ACC112 (cell line): ENCODE data around the gene ZNF215.

Experiments used
- H2AFZ ChIP-seq: fragments of 200-600 bp; sonication (generic); one replicate; pipeline ENCODE4 v1.6.0; 2017; ENCODE audit warnings: antibody characterized with exemption, low read length; ENCODE audit not compliant: unreplicated experiment
- H3K27ac ChIP-seq: fragments of 200-600 bp; sonication (generic); 2 replicates; pipeline ENCODE4 v1.5.1; 2014; ENCODE audit warnings: low read depth, mild to moderate bottlenecking, antibody characterized with exemption, low read length, moderate library complexity
- H3K27me3 ChIP-seq: fragments of 200-600 bp; sonication (generic); 2 replicates; pipeline ENCODE4 v1.6.1; 2014; ENCODE audit warnings: mild to moderate bottlenecking, antibody characterized with exemption, low read length, moderate library complexity, mixed read lengths; ENCODE audit not compliant: insufficient read depth
- H3K36me3 ChIP-seq: fragments of 200-600 bp; sonication (generic); 2 replicates; pipeline ENCODE4 v1.6.1; 2016; ENCODE audit warnings: mild to moderate bottlenecking, antibody characterized with exemption, low read length, moderate library complexity, mixed read lengths; ENCODE audit not compliant: insufficient read depth
- H3K4me1 ChIP-seq: fragments of 200-600 bp; sonication (generic); one replicate; pipeline ENCODE4 v1.6.1; 2016; ENCODE audit warnings: low read length, mixed read lengths; ENCODE audit not compliant: insufficient read depth, unreplicated experiment, control insufficient read depth
- H3K4me3 ChIP-seq: fragments of 200-600 bp; sonication (generic); 2 replicates; pipeline ENCODE4 v1.5.1; 2014; ENCODE audit warnings: mild to moderate bottlenecking, low read depth, low read length
- H3K79me2 ChIP-seq: fragments of 200-600 bp; sonication (generic); one replicate; pipeline ENCODE4 v1.6.0; 2016; ENCODE audit warnings: low read length; ENCODE audit not compliant: control insufficient read depth, unreplicated experiment, insufficient read depth

Gene ZNF215

GRCh38 chr11:6992026-6992425, 65.8 kb downstream of the ZNF215 start:
- 0 out of 2 replicates have a peak overlapping the region, but pooled peaks have one; percentile 30 for H3K4me3 ChIP-seq
- peak overlapping the region; percentile 31; the same call in 1 of the 2 replicates for H3K27ac ChIP-seq
- H3K36me3 ChIP-seq, result no peaks in the 10 kb centered on the region
- H3K79me2 ChIP-seq, result no peaks in the 10 kb centered on the region
- H3K27me3 ChIP-seq, result no peaks in the 10 kb centered on the region
- H3K4me1 ChIP-seq, result peaks cover 15% of the 10 kb centered on the region
- H2AFZ ChIP-seq, result peak overlapping the region; percentile 33

GRCh38 chr11:6992457-6993417, 66.5 kb downstream of the ZNF215 start:
- Histone ChIP-seq H3K27ac (peak overlapping the region; percentile 31; the same call in 1 of the 2 replicates), H2AFZ (peak overlapping the region; percentile 33), H3K4me3 (0 out of 2 replicates have a peak overlapping the region, but pooled peaks have one; percentile 30)

DNA sequence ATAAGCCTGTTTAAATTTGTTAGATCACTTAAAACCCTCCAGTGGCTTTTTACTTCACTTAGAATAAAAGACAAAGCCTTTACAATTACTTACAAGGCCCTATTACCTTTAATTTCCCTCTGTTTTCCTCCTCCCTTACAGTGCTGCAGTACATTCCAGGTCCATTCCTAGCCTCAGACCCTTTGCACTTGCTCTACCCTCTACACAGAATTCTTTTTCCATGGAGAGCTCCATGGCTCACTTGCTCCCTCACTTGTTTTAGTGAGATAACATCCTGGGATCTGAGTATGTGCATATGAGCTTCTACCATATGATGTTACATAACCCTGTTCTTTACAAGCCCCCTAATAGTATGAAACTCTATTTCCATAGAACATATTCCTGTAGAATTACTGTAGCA, 69.5 kb downstream of the ZNF215 start:
- Histone ChIP-seq H3K27ac (no peak overlapping the region), H3K4me3 (no peak overlapping the region), H3K27me3 (no peaks in the 10 kb centered on the region), H3K36me3 (no peaks in the 10 kb centered on the region), H3K4me1 (peaks cover 15% of the 10 kb centered on the region), H3K79me2 (no peaks in the 10 kb centered on the region), H2AFZ (no peak overlapping the region)

More at GRCh38 chr11:6992457-6993417, 66.5 kb downstream of the ZNF215 start:
- H3K36me3 ChIP-seq, result no peaks in the 10 kb centered on the region
- H3K79me2 ChIP-seq, result no peaks in the 10 kb centered on the region
- H3K27me3 ChIP-seq, result no peaks in the 10 kb centered on the region
- peaks cover 15% of the 10 kb centered on the region for H3K4me1 ChIP-seq

DNA sequence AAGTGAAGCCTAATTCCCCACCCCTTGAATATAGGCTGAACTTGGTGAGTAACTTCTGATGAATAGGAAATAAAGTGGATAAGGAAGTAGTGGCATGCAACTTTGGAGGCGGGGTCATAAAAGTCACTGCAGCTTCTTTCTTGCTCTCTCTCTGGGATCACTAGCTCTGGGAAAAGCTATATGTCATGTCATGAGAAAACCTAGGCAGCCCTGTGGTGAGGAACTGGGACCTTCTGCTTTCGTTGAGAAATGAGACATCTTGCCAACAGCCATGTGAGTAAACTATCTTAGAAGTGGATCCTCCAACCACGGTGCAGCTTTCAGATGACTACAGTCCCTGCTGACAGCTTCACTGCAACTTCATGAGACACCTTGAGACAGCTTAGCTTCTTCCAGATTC, 78.3 kb downstream of the ZNF215 start:
- no peaks in the 10 kb centered on the region for H3K36me3 ChIP-seq
- H3K4me1 ChIP-seq, result peaks cover 6% of the 10 kb centered on the region
- peak overlapping the region; percentile 13 for H2AFZ ChIP-seq
- no peaks in the 10 kb centered on the region for H3K27me3 ChIP-seq
- no peaks in the 10 kb centered on the region for H3K79me2 ChIP-seq
- H3K4me3 ChIP-seq, result no peak overlapping the region
- no peak overlapping the region for H3K27ac ChIP-seq
